Testis (tissue), 5 donors: ENCODE data around the gene ARL14. TPM values are rescaled to one million over a fixed set of nuclear protein-coding genes. Genes with fewer than 3 reads are reported as not detected.

Experiments
- DNase-seq: peaks from one replicate; pipeline ENCODE4 v3.0.0-alpha.2; 2019
- H3K27ac ChIP-seq, 2 donors: fragments of 200-600 bp; sonication (generic); one replicate each; pipeline ENCODE4 v1.5.1; 2019
- H3K27me3 ChIP-seq: fragments of 200-600 bp; sonication (generic); one replicate; pipeline ENCODE4 v1.5.1; 2019
- H3K36me3 ChIP-seq: fragments of 200-600 bp; sonication (generic); one replicate; pipeline ENCODE4 v1.5.1; 2017; ENCODE audit warnings: low read depth; ENCODE audit errors: missing control alignments
- H3K4me1 ChIP-seq: fragments of 200-600 bp; sonication (generic); one replicate; pipeline ENCODE4 v1.5.1; 2019
- H3K4me3 ChIP-seq, 2 donors: fragments of 200-600 bp; sonication (generic); one replicate each; pipeline ENCODE4 v1.5.1; 2017 to 2019
- H3K9me3 ChIP-seq: fragments of 200-600 bp; sonication (generic); one replicate; pipeline ENCODE4 v1.5.1; 2017
- CTCF ChIP-seq, 3 experiments: fragments of 450-650 bp in 2 of 3; fragments of 200-600 bp in 1 of 3; sonication (generic) in 1 of 3; IDR thresholded peaks; one replicate each; pipeline ENCODE4 v1.5.1; 2016 to 2019; ENCODE audit warnings: antibody characterized with exemption in 3 of 3, mild to moderate bottlenecking in 2 of 3, moderate library complexity in 1 of 3
- POLR2A ChIP-seq: fragments of 450-650 bp; IDR thresholded peaks from one replicate; pipeline ENCODE4 v1.6.1; 2017; ENCODE audit warnings: antibody characterized with exemption, mild to moderate bottlenecking, moderate library complexity
- WGBS, 2 donors: methylation state at CpG; one replicate each; pipeline ENCODE4 v1.1.5; 2018; 5-methylcytosine and 5-hydroxymethylcytosine counted together
- intact Hi-C: fragments of 100-400 bp; cut with DNase I; formaldehyde crosslinking; loops from one replicate; pipeline ENCODE4 v1.15.1; 2023; ENCODE audit warnings: low total_unique reads
- long read RNA-seq, 2 donors: transcript quantifications; one replicate each; lab custom pipeline, GENCODE V29; 2026
- polyA plus RNA-seq: library from polyadenylated mRNA; stranded (reverse); fragments of 350-450 nt; fragmentation: Illumina TruSeq; extraction: RNeasy Lipid Tissue Mini Kit (QIAGEN cat#74804); gene quantifications from one replicate; pipeline ENCODE4 v1.2.3, GENCODE V29; 2014; ENCODE audit warnings: low read depth, low replicate concordance; ENCODE audit not compliant: insufficient read depth
- total RNA-seq, 2 donors: library from RNA; depleted of rRNA; stranded (reverse); fragments of >200 nt; gene quantifications; one replicate each; pipeline ENCODE4 v1.2.3, GENCODE V29; 2016

ARL14 gene
- total RNA-seq (under 1 TPM in 1 of 2 donors, not detected in 1; 0.31 TPM), polyA plus RNA-seq (not detected)
- long read RNA-seq, donor 1 = 0 reads
- long read RNA-seq, donor 2 = 0 reads

DNA sequence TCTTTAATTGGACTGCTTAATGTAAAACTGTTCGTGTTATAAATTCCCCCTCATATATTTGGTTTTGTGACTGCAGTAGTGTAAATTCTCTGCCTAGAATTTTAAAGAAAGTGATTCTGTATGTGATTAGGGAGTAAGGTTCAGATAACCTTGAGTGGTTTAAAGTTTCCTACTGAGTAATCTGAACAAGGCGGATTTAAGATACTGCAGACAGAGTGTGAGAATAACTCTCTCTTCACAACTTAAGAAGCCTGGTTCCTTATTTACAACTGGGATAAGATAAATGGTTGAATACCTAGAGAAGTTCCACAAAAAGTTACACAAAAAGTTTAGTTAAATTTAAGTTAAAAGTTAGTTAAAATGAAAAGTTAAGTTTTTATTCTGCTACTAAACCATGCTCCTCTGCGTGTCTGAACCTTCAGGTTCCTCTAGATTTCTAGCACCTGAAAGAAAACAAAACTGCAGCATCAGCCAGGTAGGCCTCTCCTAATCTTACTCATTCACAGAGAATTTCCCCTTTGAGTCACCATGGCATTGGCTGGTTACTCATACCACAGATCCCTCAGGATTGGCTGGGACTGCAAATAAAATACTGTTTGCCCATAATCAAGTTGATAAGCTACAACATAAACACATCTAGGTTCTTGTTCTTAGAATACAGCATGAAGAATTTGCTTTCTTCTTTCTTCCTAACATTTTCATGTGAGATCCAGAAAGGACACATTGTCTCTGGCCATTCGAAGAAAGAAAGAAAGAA lies at the start of gene ARL14:
Gene ARL14, plus strand, starts transcription at position 614 of the 757 bp plus-strand sequence. CDS start 187 bp downstream, outside the sequence.
- DNase-seq = no peak
- WGBS, 2 donors = 78 to 86% methylated on average over 4 of the region's 4 CpGs
- no peak within 1 kb of the TSS for H3K27ac ChIP-seq
- H3K27me3 ChIP-seq = no peaks in the 10 kb centered on the region
- no peak within 1 kb of the TSS for H3K4me3 ChIP-seq
- no peaks in the 10 kb centered on the region for H3K36me3 ChIP-seq
- no peak for TF ChIP-seq POLR2A
- TF ChIP-seq CTCF (IDR thresholded peaks at IDR 0.05) = no peak
- no peaks in the 10 kb centered on the region for H3K9me3 ChIP-seq
- no peaks in the 10 kb centered on the region for H3K4me1 ChIP-seq
- intact Hi-C loops = no loop called here

DNA sequence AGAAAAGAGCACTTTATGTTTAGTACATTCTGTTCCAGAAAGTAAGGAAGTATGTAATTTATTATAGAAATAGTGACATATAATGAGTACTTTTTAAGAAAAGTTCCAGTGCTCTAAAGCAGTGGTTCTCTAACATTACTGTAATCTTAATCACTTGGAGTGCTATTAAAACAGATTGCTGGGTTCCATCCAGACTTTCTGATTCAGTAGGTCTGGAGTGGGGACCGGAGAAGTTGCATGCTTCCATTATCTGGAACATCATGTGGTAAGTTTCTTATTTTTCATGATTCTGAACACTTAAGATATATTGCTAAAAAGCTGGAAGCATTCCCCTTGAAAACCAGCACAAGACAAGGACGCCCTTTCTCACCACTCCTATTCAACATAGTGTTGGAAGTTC lies 47.5 kb upstream of the ARL14 start:
- no peak overlapping the region for H3K4me3 ChIP-seq
- intact Hi-C loops = no loop called here
- H3K27me3 ChIP-seq = no peaks in the 10 kb centered on the region
- no peak for TF ChIP-seq POLR2A
- TF ChIP-seq CTCF (IDR thresholded peaks at IDR 0.05) = no peak
- WGBS, 2 donors = 64 to 71% methylated on average over 2 of the region's 2 CpGs
- DNase-seq = no peak
- no peaks in the 10 kb centered on the region for H3K36me3 ChIP-seq
- no peak overlapping the region for H3K27ac ChIP-seq
- no peaks in the 10 kb centered on the region for H3K4me1 ChIP-seq
- H3K9me3 ChIP-seq = no peaks in the 10 kb centered on the region

DNA sequence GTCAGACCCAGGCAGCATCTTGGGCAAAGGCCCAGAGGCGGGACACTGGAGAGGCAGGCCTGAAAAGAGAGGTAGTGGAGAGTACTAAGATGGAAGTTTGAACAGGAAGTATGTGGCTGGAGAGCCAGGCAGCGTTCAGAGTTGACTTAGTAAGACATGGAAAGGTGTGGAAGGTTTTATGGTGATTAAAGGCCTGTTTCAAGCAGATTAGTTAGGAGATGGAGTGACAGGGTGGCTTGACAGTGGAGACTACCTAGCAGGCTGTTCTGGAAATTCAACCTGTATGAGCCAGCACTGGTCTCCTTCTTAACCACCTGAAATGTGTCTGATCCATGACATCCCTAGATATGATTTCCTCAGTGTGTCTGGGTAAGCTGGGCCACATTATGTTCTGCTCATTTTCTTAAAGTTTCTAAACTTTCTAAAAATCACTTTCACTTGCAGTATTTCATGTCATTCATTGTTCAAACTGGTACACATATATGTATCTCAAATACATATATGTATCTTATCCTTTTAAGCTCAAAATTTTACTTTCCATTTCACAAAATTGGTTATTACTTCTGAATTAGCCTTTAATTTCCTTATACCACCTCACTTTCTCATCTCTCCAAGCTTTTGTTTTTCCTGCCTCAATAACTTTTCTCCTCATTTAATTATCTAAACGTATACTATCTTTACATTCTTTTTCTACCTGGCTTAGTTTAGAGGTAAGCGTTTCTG lies 43.4 kb upstream of the ARL14 start:
- no peaks in the 10 kb centered on the region for H3K4me1 ChIP-seq
- no peaks in the 10 kb centered on the region for H3K27me3 ChIP-seq
- no peak for DNase-seq
- intact Hi-C loops = no loop called here
- no peak overlapping the region for H3K27ac ChIP-seq
- H3K36me3 ChIP-seq = no peaks in the 10 kb centered on the region
- WGBS, 2 donors = 72 to 76% methylated on average over 4 of the region's 4 CpGs
- no peak overlapping the region for H3K4me3 ChIP-seq
- TF ChIP-seq POLR2A (no peak), CTCF (IDR thresholded peaks at IDR 0.05) (no peak)
- no peaks in the 10 kb centered on the region for H3K9me3 ChIP-seq

DNA sequence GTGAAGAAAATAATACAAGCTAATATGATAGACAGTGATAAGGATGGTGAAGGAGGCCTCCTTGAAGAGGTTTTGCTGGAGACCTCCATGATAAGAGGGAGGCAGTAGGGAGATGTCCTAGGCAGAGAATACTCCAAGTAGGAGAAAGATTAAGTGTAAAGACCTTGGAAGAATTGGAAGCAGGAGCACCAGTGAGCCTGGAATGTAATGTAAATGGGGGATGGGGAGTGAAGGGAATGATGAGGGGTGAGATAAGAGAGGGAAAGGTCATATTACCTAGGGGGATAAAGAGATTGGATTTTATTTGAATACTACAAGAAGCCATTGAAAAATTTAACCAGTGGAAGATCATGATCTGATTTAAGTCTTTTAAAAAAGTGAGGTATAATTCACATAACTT lies 41.7 kb upstream of the ARL14 start:
- Histone ChIP-seq H3K4me1 (no peaks in the 10 kb centered on the region), H3K4me3 (no peak overlapping the region), H3K36me3 (no peaks in the 10 kb centered on the region), H3K27me3 (no peaks in the 10 kb centered on the region), H3K27ac (no peak overlapping the region), H3K9me3 (no peaks in the 10 kb centered on the region)
- intact Hi-C loops = no loop called here
- no peak for TF ChIP-seq CTCF (IDR thresholded peaks at IDR 0.05)
- TF ChIP-seq POLR2A = no peak
- DNase-seq = no peak
